GM23338 (cell line): ENCODE measurements around the gene PNPLA2. TPM values are rescaled to one million over a fixed set of nuclear protein-coding genes. Genes with fewer than 3 reads are reported as not detected.

ENCODE experiments used
- ATAC-seq: fragments of 200-7000 bp; cut with Tn5 transposase; 3 replicates; pipeline ENCODE4 v1.9.1; 2020
- DNase-seq: peaks from one replicate; pipeline ENCODE4 v3.0.0-alpha.2; 2015; ENCODE audit warnings: low spot score
- H2AFZ ChIP-seq: fragments of 200-600 bp; sonication (generic); 2 replicates; pipeline ENCODE4 v1.8.0; 2016; ENCODE audit warnings: antibody characterized with exemption, mild to moderate bottlenecking, moderate library complexity
- H3F3A ChIP-seq: fragments of 200-600 bp; sonication (generic); replicated peaks from 2 replicates; pipeline ENCODE4 v1.8.0; 2017; ENCODE audit warnings: antibody characterized with exemption, mixed run types, low read depth
- H3K27ac ChIP-seq: fragments of 200-600 bp; sonication (generic); 2 replicates; pipeline ENCODE4 v1.6.1; 2016; ENCODE audit warnings: low read depth
- H3K27me3 ChIP-seq: fragments of 200-600 bp; sonication (generic); 2 replicates; pipeline ENCODE4 v1.8.0; 2016; ENCODE audit warnings: mild to moderate bottlenecking, mixed run types, moderate library complexity; ENCODE audit not compliant: insufficient read depth
- H3K36me3 ChIP-seq: fragments of 200-600 bp; sonication (generic); 2 replicates; pipeline ENCODE4 v1.8.0; 2016; ENCODE audit warnings: mild to moderate bottlenecking; ENCODE audit not compliant: insufficient read depth
- H3K4me1 ChIP-seq: fragments of 200-600 bp; sonication (generic); 2 replicates; pipeline ENCODE4 v1.8.0; 2016; ENCODE audit warnings: mild to moderate bottlenecking, moderate library complexity; ENCODE audit not compliant: insufficient read depth
- H3K4me2 ChIP-seq: fragments of 200-600 bp; sonication (generic); 2 replicates; pipeline ENCODE4 v1.7.1; 2017; ENCODE audit warnings: mixed run types
- H3K4me3 ChIP-seq: fragments of 200-600 bp; sonication (generic); 2 replicates; pipeline ENCODE4 v1.6.1; 2016; ENCODE audit warnings: mixed run types
- H3K79me2 ChIP-seq: fragments of 200-600 bp; sonication (generic); replicated peaks from 2 replicates; pipeline ENCODE4 v1.8.0; 2017; ENCODE audit warnings: mild to moderate bottlenecking; ENCODE audit not compliant: insufficient read depth
- H3K9me2 ChIP-seq: fragments of 200-600 bp; sonication (generic); 2 replicates; pipeline ENCODE4 v1.8.0; 2017; ENCODE audit not compliant: insufficient read depth
- H4K20me1 ChIP-seq: fragments of 200-600 bp; sonication (generic); replicated peaks from 2 replicates; pipeline ENCODE4 v1.8.0; 2017; ENCODE audit warnings: mild to moderate bottlenecking; ENCODE audit not compliant: insufficient read depth
- H3K27ac Mint-ChIP-seq: 2 replicates; pipeline ENCODE4 v1.8.0; 2020; ENCODE audit warnings: inconsistent platforms, mild to moderate bottlenecking, moderate library complexity, mixed read lengths
- H3K27me3 Mint-ChIP-seq: 3 replicates; pipeline ENCODE4 v1.8.0; 2022; ENCODE audit warnings: low read depth, mild to moderate bottlenecking, moderate library complexity, mixed read lengths, inconsistent platforms; ENCODE audit not compliant: insufficient read depth, poor library complexity
- H3K36me3 Mint-ChIP-seq: 3 replicates; pipeline ENCODE4 v1.8.0; 2021; ENCODE audit warnings: low read depth, mild to moderate bottlenecking, inconsistent platforms, moderate library complexity, mixed read lengths
- H3K4me1 Mint-ChIP-seq: 3 replicates; pipeline ENCODE4 v1.8.0; 2020; ENCODE audit warnings: mild to moderate bottlenecking, inconsistent platforms, mixed read lengths
- H3K4me3 Mint-ChIP-seq: 3 replicates; pipeline ENCODE4 v1.8.0; 2021; ENCODE audit warnings: moderate library complexity, mild to moderate bottlenecking, inconsistent platforms, mixed read lengths
- H3K9me3 Mint-ChIP-seq: 3 replicates; pipeline ENCODE4 v1.8.0; 2020; ENCODE audit warnings: moderate library complexity, mild to moderate bottlenecking, inconsistent platforms, mixed read lengths
- EZH2 ChIP-seq: fragments of 200-600 bp; sonication (generic); IDR thresholded peaks from one replicate; pipeline ENCODE4 v1.8.0; 2017; ENCODE audit warnings: antibody characterized with exemption, mild to moderate bottlenecking, low read depth; ENCODE audit not compliant: unreplicated experiment
- EZH2phosphoT487 ChIP-seq: fragments of 200-600 bp; sonication (generic); IDR thresholded peaks from one replicate; pipeline ENCODE4 v1.8.1; 2018; ENCODE audit warnings: antibody characterized with exemption; ENCODE audit not compliant: unreplicated experiment
- POLR2AphosphoS5 ChIP-seq: IDR thresholded peaks from 2 replicates; pipeline ENCODE4 v1.6.1; 2016; ENCODE audit warnings: antibody characterized with exemption, low read depth
- REST ChIP-seq: IDR thresholded peaks from one replicate; pipeline ENCODE4 v1.6.1; 2018; ENCODE audit warnings: antibody characterized with exemption; ENCODE audit not compliant: unreplicated experiment
- ZNF114 ChIP-seq: fragments of 250-450 bp; sonication (Bioruptor Pico); IDR thresholded peaks from 2 replicates; pipeline ENCODE4 v1.5.0; 2020; ENCODE audit warnings: mild to moderate bottlenecking, moderate library complexity
- ZNF462 ChIP-seq: fragments of 250-450 bp; sonication (Bioruptor Pico); IDR thresholded peaks from 2 replicates; pipeline ENCODE4 v1.5.0; 2020; ENCODE audit warnings: mild to moderate bottlenecking, moderate library complexity
- polyA plus RNA-seq: library from polyadenylated mRNA; unstranded; fragments of >200 nt; fragmentation: Nextera tagmentation; extraction: Ambion mirVana; gene quantifications from 2 replicates; pipeline ENCODE4 v1.2.1, GENCODE V29; 2016
- total RNA-seq: library from RNA; depleted of rRNA; stranded (reverse); fragments of >200 nt; shearing (Covaris generic); gene quantifications from 2 replicates; pipeline ENCODE4 v1.2.3, GENCODE V29; 2014

Gene PNPLA2
- total and polyA plus RNA-seq, 2 experiments from 2014 or later: 31.1 to 45.6 TPM

GRCh38 chr11:832529-833113, 13.9 kb downstream of the PNPLA2 start, which contains the start of gene CD151 (continued):
- TF ChIP-seq ZNF462 (CRISPR knock-in tag) (no peak), POLR2AphosphoS5 (peak; percentile 6; the same call in 1 of the 2 replicates)

- Histone ChIP-seq H4K20me1 (peaks cover 14% of the 10 kb centered on the region; the same call in 1 of the 2 replicates), H3K79me2 (0 out of 2 replicates have a peak, but pooled peaks cover 5% of the 10 kb centered on the region), H3K27me3 (peaks cover 28% of the 10 kb centered on the region), H3K4me3 (peak overlapping the region; percentile 89), H3K4me2 (peak overlapping the region; percentile 93), H3K9me2 (no peaks in the 10 kb centered on the region), H3K36me3 (no peaks in the 10 kb centered on the region), H2AFZ (no peak overlapping the region), H3K27ac (no peak overlapping the region), H3K4me1 (peaks cover 28% of the 10 kb centered on the region), H3F3A (peaks cover 26% of the 10 kb centered on the region)
- Mint-ChIP-seq H3K4me1 (peaks cover 35% of the 10 kb centered on the region), H3K27ac (no peak overlapping the region), H3K27me3 (peaks cover 50% of the 10 kb centered on the region), H3K4me3 (peak overlapping the region; percentile 73), H3K9me3 (no peaks in the 10 kb centered on the region), H3K36me3 (peaks cover 7% of the 10 kb centered on the region; the same call in 2 of the 3 replicates)
- ATAC-seq (no peak), DNase-seq (peak; percentile 64)
- no peak for TF ChIP-seq REST
- TF ChIP-seq ZNF114: no peak
- no peak for TF ChIP-seq EZH2phosphoT487
- no peak for TF ChIP-seq EZH2
Observed at GRCh38 chr11:833114-833791, 14.5 kb downstream of the PNPLA2 start.
